HEK293T (cell line): ENCODE measurements around the gene NFAT5.

ENCODE experiments used
- CTCF ChIA-PET: fragments of 350-600 bp; formaldehyde crosslinking; extraction: SDS; loops from one replicate; lab custom pipeline; 2021; ENCODE audit warnings: antibody characterized with exemption, inconsistent platforms; lab: Yijun Ruan, JAX
- POLR2A ChIA-PET: fragments of 350-600 bp; formaldehyde crosslinking; extraction: SDS; loops from one replicate; lab custom pipeline; 2020; ENCODE audit warnings: antibody characterized with exemption, inconsistent platforms; lab: Yijun Ruan, JAX
- DNase-seq: peaks from one replicate; pipeline ENCODE4 v3.0.0; 2012; ENCODE audit warnings: mixed read lengths; ENCODE audit errors: extremely low spot score
- ARNT ChIP-seq: fragments of 450-650 bp; IDR thresholded peaks from 2 replicates; pipeline ENCODE4 v1.6.1; 2017; ENCODE audit warnings: mild to moderate bottlenecking
- BHLHE40 ChIP-seq: fragments of 450-650 bp; IDR thresholded peaks from 2 replicates; pipeline ENCODE4 v1.6.1; 2016; ENCODE audit warnings: mild to moderate bottlenecking, moderate library complexity, borderline replicate concordance
- CTBP1 ChIP-seq: fragments of 450-650 bp; IDR thresholded peaks from 2 replicates; pipeline ENCODE4 v1.6.1; 2016; ENCODE audit warnings: borderline replicate concordance
- ELF4 ChIP-seq: fragments of 450-650 bp; IDR thresholded peaks from 2 replicates; pipeline ENCODE4 v1.6.1; 2017; ENCODE audit warnings: antibody characterized with exemption
- FOXA1 ChIP-seq: fragments of 450-650 bp; IDR thresholded peaks from 2 replicates; pipeline ENCODE4 v1.6.1; 2016; ENCODE audit warnings: mild to moderate bottlenecking
- FOXK2 ChIP-seq: fragments of 450-650 bp; IDR thresholded peaks from 2 replicates; pipeline ENCODE4 v1.6.1; 2016; ENCODE audit warnings: mild to moderate bottlenecking
- FOXM1 ChIP-seq: fragments of 450-650 bp; IDR thresholded peaks from 2 replicates; pipeline ENCODE4 v1.6.1; 2017; ENCODE audit warnings: mild to moderate bottlenecking, borderline replicate concordance
- HDGF ChIP-seq: fragments of 450-650 bp; IDR thresholded peaks from 2 replicates; pipeline ENCODE4 v1.6.1; 2017; ENCODE audit warnings: antibody characterized with exemption, borderline replicate concordance
- L3MBTL2 ChIP-seq: fragments of 450-650 bp; conservative IDR thresholded peaks from 2 replicates; pipeline ENCODE4 v1.6.1; 2016; ENCODE audit warnings: mild to moderate bottlenecking
- LEF1 ChIP-seq: fragments of 450-650 bp; IDR thresholded peaks from 2 replicates; pipeline ENCODE4 v1.6.1; 2017; ENCODE audit warnings: mild to moderate bottlenecking, borderline replicate concordance
- NFRKB ChIP-seq: fragments of 450-650 bp; IDR thresholded peaks from 2 replicates; pipeline ENCODE4 v1.6.1; 2016; ENCODE audit warnings: mild to moderate bottlenecking, moderate library complexity
- SP1 ChIP-seq: fragments of 450-650 bp; IDR thresholded peaks from 2 replicates; pipeline ENCODE4 v1.6.1; 2017
- SUZ12 ChIP-seq: fragments of 450-650 bp; IDR thresholded peaks from 2 replicates; pipeline ENCODE4 v1.6.1; 2016; ENCODE audit warnings: mild to moderate bottlenecking
- TARDBP ChIP-seq: fragments of 450-650 bp; IDR thresholded peaks from 2 replicates; pipeline ENCODE4 v1.6.1; 2016
- ZNF384 ChIP-seq: fragments of 450-650 bp; IDR thresholded peaks from 2 replicates; pipeline ENCODE4 v1.6.1; 2016
- TF ChIP-seq, protein P1 (sequence below): fragments of 450-650 bp; IDR thresholded peaks from 2 replicates; pipeline ENCODE4 v1.6.1; 2016

Gene NFAT5

DNA sequence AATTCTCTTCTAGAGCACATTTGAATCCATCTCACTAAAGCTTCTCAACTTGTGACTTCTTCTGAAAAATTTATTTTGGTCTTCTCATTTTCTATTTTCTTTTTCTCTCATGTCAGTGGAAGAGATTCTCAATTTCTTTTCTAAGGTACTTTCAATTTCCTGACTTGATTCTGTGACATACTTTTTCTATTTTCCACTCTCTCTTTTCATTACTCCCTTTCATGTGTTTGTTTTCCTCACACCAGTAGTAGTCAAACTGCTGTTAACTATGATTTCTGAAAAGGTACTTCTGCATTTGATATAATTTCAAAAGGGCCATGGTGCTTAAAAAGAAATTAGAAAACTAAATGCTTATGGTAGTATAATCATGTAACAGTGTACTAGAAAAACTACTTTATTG lies 41.9 kb downstream of the NFAT5 start:
- CTCF ChIA-PET: no interaction called here
- POLR2A ChIA-PET: no interaction called here
- TF ChIP-seq SUZ12: no peak
- TF ChIP-seq L3MBTL2: no peak
- no peak for TF ChIP-seq ARNT
- TF ChIP-seq FOXK2: no peak
- no peak for TF ChIP-seq SP1
- TF ChIP-seq, protein P1, sequence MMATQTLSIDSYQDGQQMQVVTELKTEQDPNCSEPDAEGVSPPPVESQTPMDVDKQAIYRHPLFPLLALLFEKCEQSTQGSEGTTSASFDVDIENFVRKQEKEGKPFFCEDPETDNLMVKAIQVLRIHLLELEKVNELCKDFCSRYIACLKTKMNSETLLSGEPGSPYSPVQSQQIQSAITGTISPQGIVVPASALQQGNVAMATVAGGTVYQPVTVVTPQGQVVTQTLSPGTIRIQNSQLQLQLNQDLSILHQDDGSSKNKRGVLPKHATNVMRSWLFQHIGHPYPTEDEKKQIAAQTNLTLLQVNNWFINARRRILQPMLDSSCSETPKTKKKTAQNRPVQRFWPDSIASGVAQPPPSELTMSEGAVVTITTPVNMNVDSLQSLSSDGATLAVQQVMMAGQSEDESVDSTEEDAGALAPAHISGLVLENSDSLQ: no peak
- no peak for TF ChIP-seq LEF1
- no peak for TF ChIP-seq ELF4
- no peak for TF ChIP-seq BHLHE40
- TF ChIP-seq HDGF: no peak
- TF ChIP-seq CTBP1: no peak
- TF ChIP-seq NFRKB: no peak
- no peak for TF ChIP-seq ZNF384
- TF ChIP-seq TARDBP: no peak
- TF ChIP-seq FOXM1: no peak
- no peak for TF ChIP-seq FOXA1
- no peak for DNase-seq

DNA sequence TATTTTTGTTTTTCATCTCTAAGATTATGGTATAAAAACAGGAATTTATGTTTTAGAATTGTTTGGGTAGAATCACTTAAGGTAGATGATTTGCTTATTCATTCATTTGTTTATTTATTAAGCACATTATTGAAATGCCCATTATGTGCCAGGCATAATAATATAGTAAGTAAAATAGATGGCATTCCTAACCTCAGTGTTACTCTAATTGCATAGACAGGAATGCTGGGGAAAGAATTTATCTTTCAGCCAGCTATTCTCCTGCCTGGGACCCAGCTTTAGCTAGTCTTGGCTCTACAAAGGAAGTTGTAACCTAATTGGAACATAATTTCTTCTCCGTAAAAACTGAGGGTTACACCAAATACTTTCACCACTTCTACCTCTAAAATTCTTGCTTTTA lies 44.6 kb downstream of the NFAT5 start:
- TF ChIP-seq LEF1 (no peak), TARDBP (no peak), SUZ12 (no peak), ARNT (no peak), ZNF384 (no peak)
- DNase-seq: no peak
- POLR2A ChIA-PET: no interaction called here
- CTCF ChIA-PET: no interaction called here

DNA sequence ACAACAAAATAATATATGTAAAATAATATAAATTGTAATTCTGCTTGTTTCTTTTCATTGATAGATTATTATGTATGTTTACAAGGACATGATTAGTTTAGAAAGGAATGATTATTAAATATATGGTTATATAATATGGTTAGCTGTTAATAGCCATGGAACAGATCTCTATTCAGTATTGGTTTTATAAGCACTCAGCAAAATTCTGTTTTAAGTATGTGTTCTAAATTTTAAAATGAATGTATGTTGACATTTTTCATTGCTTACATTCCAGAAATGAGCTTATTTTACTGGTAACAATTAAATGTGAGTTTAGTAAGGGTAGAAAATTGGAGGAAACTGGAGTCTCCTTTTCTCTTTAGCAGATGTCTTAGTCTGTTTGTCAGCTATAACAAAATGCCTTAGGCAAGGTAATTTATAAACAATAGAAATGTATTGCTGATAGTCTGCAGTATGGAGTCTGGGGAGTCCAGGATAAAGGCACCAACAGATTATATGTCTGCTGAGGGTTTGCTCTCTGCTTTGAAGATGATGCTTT lies 45.4 kb downstream of the NFAT5 start:
- TF ChIP-seq SUZ12 (no peak), LEF1 (no peak), L3MBTL2 (no peak), ELF4 (no peak), ARNT (no peak), HDGF (no peak), BHLHE40 (no peak), FOXM1 (no peak), CTBP1 (no peak), FOXK2 (no peak), NFRKB (no peak), FOXA1 (no peak)
- no peak for DNase-seq
- ChIA-PET CTCF (no interaction called here), POLR2A (no interaction called here)

DNA sequence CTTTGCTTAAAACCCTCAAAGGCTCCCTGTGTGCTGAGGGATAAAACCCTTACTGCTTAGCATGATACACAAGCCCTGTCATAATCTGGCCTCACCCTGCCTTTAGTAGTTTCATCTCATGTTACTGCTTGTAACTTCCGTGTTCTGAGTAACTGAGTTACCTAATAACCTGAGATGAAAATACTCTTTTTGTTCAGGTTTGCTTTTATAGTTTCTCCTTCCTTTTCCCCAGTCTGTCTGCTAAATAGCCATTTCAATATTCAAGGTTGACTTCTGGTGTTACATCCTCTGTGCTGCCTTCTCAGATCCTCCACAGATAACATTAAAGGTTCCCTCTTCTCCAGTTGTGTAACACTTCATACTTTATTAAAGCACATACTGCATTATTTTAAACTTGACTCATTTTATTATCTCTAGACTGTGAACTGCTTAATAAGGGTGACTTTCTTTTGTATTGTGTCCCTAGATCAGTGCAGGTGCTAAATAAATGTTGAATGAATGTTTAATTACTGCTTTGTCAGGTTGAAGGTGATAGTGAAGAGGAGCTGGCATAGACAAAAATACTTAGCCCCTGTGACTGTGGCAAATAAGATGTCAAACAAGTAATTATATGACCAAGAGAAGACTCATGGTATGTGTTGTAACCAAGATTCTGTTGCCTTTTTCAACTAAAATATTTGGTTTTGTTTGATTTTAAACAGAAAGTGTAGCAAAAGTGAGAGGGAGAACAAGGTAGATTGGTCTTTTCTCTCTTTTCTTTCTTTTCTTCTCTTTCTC lies 47.8 kb downstream of the NFAT5 start:
- DNase-seq: no peak
- POLR2A ChIA-PET: no interaction called here

DNA sequence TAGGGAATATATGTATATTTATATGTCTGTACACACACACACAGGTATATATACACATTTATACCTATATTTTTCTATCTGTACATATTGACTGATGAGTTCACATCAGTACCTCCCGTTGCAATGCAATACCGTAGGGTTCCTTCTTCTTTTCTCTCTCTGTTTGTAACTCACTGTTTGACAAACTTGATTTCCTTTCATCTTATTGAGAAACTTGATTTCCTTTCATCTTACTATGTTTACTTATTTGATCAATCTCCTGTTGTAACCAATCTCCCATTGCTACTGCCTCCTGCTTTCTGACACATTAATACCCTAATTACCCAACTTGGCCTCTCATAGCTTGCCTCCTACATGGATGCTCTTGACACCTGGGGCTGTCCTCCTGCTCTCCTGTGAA lies 49.8 kb downstream of the NFAT5 start:
- ChIA-PET CTCF (no interaction called here), POLR2A (no interaction called here)
- no peak for DNase-seq
- TF ChIP-seq L3MBTL2: no peak
- no peak for TF ChIP-seq ZNF384
- TF ChIP-seq NFRKB: no peak
- TF ChIP-seq LEF1: no peak
- no peak for TF ChIP-seq FOXM1
- TF ChIP-seq, protein P1: no peak
- TF ChIP-seq CTBP1: no peak
- no peak for TF ChIP-seq ARNT
- no peak for TF ChIP-seq SP1
- TF ChIP-seq ELF4: no peak
- TF ChIP-seq BHLHE40: no peak
- TF ChIP-seq TARDBP: no peak

More for the DNA sequence above, 47.8 kb downstream of the NFAT5 start:
- TF ChIP-seq HDGF (no peak), ZNF384 (no peak), NFRKB (no peak), ELF4 (no peak)
- CTCF ChIA-PET: no interaction called here

DNA sequence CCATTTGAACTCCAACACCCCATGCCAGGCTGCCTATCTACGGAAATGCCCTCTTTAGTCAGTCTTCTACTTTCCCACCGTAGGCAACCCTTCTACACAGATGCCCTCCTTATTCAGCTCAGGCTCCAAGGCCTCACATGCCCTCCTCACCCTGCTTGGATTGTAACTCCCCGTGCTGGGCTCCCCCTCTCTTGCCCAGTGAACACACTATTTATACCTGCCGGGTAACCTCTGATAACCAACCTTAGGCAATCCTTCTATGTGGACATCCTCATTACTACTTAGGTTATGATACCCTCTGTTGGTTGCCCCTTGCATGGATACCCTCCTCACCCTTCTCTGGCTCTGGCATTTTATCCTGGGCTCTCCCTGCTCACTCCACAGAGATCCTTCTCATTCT lies 50.3 kb downstream of the NFAT5 start:
- DNase-seq: no peak
- CTCF ChIA-PET: no interaction called here
- POLR2A ChIA-PET: no interaction called here
- TF ChIP-seq LEF1 (no peak), SP1 (no peak), BHLHE40 (no peak), SUZ12 (no peak), FOXA1 (no peak), HDGF (no peak), TARDBP (no peak), L3MBTL2 (no peak), NFRKB (no peak), CTBP1 (no peak), FOXK2 (no peak)
- TF ChIP-seq, protein P1: no peak
